Measurements from ENCODE around the gene NXPH1.

DNA sequence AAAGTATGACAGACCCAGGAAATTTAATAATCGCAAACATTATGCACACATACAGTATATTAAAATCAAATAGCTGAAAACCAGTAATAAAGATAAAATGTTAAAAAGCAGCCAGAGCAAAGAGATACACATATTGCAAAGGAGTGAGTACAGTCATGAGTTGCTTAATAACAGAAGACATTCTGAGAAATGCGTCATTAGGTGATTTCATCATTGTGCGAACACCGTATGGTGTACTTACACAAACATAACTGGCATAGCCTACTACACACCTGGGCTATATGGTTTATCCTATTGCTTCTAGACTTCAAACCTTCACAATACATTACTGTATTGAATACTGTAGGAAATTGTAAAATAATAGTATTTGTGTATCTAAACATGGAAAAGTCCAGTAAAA lies 367.6 kb downstream of the NXPH1 start:
- TF ChIP-seq POLR2A (IDR thresholded peaks at IDR 0.05), result no peak
- TF ChIP-seq CTCF (IDR thresholded peaks at IDR 0.05), result no peak
- no peak for TF ChIP-seq EP300 (IDR thresholded peaks at IDR 0.05)
- TF ChIP-seq POLR2AphosphoS5 (IDR thresholded peaks at IDR 0.05), result no peak

Data from sigmoid colon (tissue), 4 donors.